ENCODE results near the gene ASS1.

ASS1 gene

GRCh38 chr9:130501639-130502038, 56.9 kb downstream of the ASS1 start:
- TF ChIP-seq CTCF (IDR thresholded peaks at IDR 0.05; ENCODE audit: poor library complexity, severe bottlenecking): no peak
- no peaks in the 10 kb centered on the region for H3K27me3 ChIP-seq (ENCODE audit: insufficient read depth, poor library complexity, severe bottlenecking)
- no peaks in the 10 kb centered on the region for H3K4me1 ChIP-seq (ENCODE audit: insufficient read depth, poor library complexity, severe bottlenecking)
- H3K4me3 ChIP-seq (ENCODE audit: severe bottlenecking): no peak overlapping the region
- H3K9me3 ChIP-seq (ENCODE audit: severe bottlenecking): no peaks in the 10 kb centered on the region
- no peak overlapping the region for H3K27ac ChIP-seq (ENCODE audit: poor library complexity, severe bottlenecking)
- no peak for DNase-seq (ENCODE audit: low spot score)
- ATAC-seq (ENCODE audit: low read depth): no peak
- no peaks in the 10 kb centered on the region for H3K36me3 ChIP-seq (ENCODE audit: low read depth)

GRCh38 chr9:130508218-130508617, 63.5 kb downstream of the ASS1 start:
- H3K27me3 ChIP-seq (ENCODE audit: insufficient read depth, poor library complexity, severe bottlenecking): no peaks in the 10 kb centered on the region
- H3K9me3 ChIP-seq (ENCODE audit: severe bottlenecking): no peaks in the 10 kb centered on the region
- ATAC-seq (ENCODE audit: low read depth) (no peak), DNase-seq (ENCODE audit: low spot score) (no peak)
- no peak overlapping the region for H3K4me3 ChIP-seq (ENCODE audit: severe bottlenecking)
- no peak overlapping the region for H3K27ac ChIP-seq (ENCODE audit: poor library complexity, severe bottlenecking)
- H3K36me3 ChIP-seq (ENCODE audit: low read depth): no peaks in the 10 kb centered on the region
- no peaks in the 10 kb centered on the region for H3K4me1 ChIP-seq (ENCODE audit: insufficient read depth, poor library complexity, severe bottlenecking)
- no peak for TF ChIP-seq CTCF (IDR thresholded peaks at IDR 0.05; ENCODE audit: poor library complexity, severe bottlenecking)

- H3K4me3 ChIP-seq (ENCODE audit: severe bottlenecking): no peak overlapping the region
- TF ChIP-seq CTCF (IDR thresholded peaks at IDR 0.05; ENCODE audit: poor library complexity, severe bottlenecking): no peak
- no peak overlapping the region for H3K27ac ChIP-seq (ENCODE audit: poor library complexity, severe bottlenecking)
- no peak for DNase-seq (ENCODE audit: low spot score)
- no peaks in the 10 kb centered on the region for H3K4me1 ChIP-seq (ENCODE audit: insufficient read depth, poor library complexity, severe bottlenecking)
- H3K36me3 ChIP-seq (ENCODE audit: low read depth): no peaks in the 10 kb centered on the region
- H3K27me3 ChIP-seq (ENCODE audit: insufficient read depth, poor library complexity, severe bottlenecking): no peaks in the 10 kb centered on the region
- no peak for ATAC-seq (ENCODE audit: low read depth)
- no peaks in the 10 kb centered on the region for H3K9me3 ChIP-seq (ENCODE audit: severe bottlenecking)
Measured at GRCh38 chr9:130512199-130512598, 67.4 kb downstream of the ASS1 start.

- Histone ChIP-seq H3K9me3 (ENCODE audit: severe bottlenecking) (no peaks in the 10 kb centered on the region), H3K4me1 (ENCODE audit: insufficient read depth, poor library complexity, severe bottlenecking) (no peaks in the 10 kb centered on the region), H3K4me3 (ENCODE audit: severe bottlenecking) (no peak overlapping the region), H3K27me3 (ENCODE audit: insufficient read depth, poor library complexity, severe bottlenecking) (no peaks in the 10 kb centered on the region), H3K36me3 (ENCODE audit: low read depth) (no peaks in the 10 kb centered on the region), H3K27ac (ENCODE audit: poor library complexity, severe bottlenecking) (no peak overlapping the region)
- TF ChIP-seq CTCF (IDR thresholded peaks at IDR 0.05; ENCODE audit: poor library complexity, severe bottlenecking): no peak
- DNase-seq (ENCODE audit: low spot score) (no peak), ATAC-seq (ENCODE audit: low read depth) (no peak)
Measured at GRCh38 chr9:130513078-130513477, 68.3 kb downstream of the ASS1 start.

GRCh38 chr9:130518233-130518632, 73.5 kb downstream of the ASS1 start:
- Histone ChIP-seq H3K27ac (ENCODE audit: poor library complexity, severe bottlenecking) (no peak overlapping the region), H3K9me3 (ENCODE audit: severe bottlenecking) (no peaks in the 10 kb centered on the region), H3K27me3 (ENCODE audit: insufficient read depth, poor library complexity, severe bottlenecking) (no peaks in the 10 kb centered on the region), H3K36me3 (ENCODE audit: low read depth) (no peaks in the 10 kb centered on the region), H3K4me3 (ENCODE audit: severe bottlenecking) (no peak overlapping the region), H3K4me1 (ENCODE audit: insufficient read depth, poor library complexity, severe bottlenecking) (no peaks in the 10 kb centered on the region)
- TF ChIP-seq CTCF (IDR thresholded peaks at IDR 0.05; ENCODE audit: poor library complexity, severe bottlenecking): no peak
- DNase-seq (ENCODE audit: low spot score): no peak
- ATAC-seq (ENCODE audit: low read depth): no peak

All from RWPE2 (cell line).